Activated effector memory CD4-positive, alpha-beta T cell treated with Interleukin-2 at 50 U/mL for 16 hours (primary cell): Measurements from ENCODE around the gene MRPL34.

Experiments used
- DNase-seq: peaks from one replicate; pipeline ENCODE4 v3.0.0-alpha.2; 2020

Gene MRPL34

DNA sequence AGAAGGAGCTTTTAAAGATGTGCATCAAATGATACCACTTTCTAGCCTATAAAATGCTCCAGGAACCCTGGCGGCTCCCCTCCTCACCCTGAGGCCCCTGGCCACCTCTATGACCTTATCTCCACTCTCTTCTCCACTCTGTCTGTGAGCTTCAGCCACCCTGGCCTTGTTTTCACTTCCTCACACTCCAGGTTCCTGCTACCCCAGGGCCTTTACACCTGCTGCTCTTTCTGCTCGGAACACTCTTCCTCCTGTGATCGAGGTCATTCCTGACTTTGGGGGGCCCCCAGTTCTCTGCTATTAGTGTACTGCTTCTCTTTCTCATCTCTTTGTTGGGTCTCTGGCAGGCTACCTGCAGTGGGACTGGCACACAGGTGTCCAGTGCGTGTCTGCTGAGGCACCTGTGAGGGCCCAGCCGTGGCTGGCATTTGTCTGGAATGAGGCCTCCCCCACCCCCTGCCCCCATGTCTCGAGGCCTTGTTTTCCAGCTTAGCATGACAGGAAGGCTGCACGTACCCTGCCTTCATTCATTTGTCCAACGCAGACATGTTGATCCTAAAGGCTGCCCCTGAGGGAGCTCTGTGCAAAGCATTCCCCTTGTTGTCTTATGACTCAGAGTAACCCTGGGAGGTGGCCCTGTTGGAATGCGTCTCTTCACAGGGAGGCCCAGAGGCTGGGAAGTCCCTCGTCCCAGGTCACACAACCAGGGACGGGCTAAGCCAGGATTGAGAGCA is 6.0 kb downstream of the MRPL34 start:
- DNase-seq: no peak

DNA sequence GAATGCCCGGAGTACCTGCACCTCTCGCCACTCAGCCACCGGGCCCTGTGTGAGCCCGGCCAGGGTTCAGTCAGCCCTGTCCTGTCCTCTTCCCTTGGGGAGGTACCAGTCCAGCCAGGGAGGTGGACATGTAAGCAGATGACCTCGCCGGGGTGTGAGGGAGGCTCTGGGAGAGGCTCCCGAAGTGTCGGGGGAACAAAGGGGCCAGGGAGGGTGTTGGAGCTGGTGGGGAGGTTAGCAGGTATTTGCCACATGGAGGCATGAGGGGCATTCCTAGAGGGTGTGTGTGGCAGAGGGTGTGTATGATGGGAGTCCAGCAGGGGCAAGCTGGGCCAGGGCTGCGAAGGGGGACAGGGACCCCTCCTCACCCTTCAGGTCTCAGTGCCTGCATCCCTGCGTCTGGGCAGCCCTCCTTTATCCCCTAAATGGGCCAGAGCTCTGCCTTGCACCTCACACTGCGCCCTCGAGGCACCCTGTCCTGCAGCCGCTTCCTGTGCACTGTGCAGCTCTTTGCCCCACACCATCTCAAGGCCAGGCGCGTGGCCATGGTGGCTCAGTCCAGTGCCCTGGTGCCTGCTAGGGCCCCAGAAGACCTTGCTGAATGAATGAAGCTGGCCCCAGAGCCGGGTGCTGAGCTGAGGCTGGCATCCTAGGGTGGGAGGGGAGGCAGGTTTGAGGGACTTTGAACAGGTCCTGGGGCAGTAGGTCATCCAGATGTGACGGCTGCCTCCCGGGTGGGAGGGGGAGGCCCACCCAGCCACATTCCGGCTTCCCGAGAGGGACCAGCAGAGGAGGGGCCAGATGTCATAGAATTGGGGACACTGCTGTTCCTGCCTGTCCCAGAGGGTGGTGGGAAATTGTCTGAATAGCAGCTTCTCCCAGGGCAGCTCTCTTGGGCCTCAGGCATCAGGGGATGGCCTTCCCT is 6.8 kb downstream of the MRPL34 start:
- no peak for DNase-seq

DNA sequence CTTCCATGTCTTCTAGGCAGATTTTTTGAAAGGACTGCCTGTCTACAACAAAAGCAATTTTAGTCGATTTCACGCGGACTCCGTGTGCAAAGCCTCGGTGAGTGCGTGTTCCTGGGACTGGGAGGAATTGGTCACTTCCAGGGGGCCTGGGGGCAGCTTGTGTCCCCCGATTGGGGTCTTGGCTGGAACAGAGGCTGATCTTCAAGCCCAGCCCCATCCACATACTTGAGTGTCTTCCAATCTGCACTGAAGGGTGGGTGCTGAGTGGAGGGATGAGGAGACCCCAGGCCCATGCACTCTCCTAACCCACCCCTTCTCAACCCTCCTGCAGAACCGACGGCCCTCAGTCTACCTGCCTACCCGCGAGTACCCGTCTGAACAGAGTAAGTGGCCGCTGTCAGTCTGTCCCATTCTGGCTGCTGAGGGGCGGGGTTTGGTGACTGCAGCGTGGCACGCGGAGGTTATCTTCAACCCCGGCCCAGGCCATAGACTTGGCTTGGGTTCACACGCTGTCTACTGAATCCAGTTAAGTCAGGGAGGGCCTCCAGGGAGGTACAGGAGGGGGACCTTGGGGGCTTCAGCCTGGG is 8.4 kb downstream of the MRPL34 start:
- DNase-seq: no peak

DNA sequence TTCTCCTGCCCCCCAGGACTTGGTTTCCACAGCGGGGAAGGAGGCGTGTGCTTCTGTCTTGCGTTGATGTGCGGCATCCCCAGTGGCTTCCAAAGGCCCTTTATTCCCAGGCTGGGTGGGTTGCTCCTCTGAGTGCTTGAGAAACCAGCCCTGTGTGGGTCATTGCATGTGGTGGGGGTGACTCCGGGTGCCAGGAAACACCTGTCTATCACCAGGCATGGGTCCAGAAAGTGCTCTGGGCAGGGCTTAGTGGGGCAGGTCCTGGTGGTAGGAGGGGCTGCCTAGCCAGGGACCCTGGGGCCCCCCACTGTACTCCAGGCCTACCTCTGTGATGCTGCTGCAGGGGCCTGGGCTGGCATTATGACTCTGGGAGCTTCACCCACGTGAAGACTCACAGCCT is 13.3 kb downstream of the MRPL34 start:
- DNase-seq: no peak

DNA sequence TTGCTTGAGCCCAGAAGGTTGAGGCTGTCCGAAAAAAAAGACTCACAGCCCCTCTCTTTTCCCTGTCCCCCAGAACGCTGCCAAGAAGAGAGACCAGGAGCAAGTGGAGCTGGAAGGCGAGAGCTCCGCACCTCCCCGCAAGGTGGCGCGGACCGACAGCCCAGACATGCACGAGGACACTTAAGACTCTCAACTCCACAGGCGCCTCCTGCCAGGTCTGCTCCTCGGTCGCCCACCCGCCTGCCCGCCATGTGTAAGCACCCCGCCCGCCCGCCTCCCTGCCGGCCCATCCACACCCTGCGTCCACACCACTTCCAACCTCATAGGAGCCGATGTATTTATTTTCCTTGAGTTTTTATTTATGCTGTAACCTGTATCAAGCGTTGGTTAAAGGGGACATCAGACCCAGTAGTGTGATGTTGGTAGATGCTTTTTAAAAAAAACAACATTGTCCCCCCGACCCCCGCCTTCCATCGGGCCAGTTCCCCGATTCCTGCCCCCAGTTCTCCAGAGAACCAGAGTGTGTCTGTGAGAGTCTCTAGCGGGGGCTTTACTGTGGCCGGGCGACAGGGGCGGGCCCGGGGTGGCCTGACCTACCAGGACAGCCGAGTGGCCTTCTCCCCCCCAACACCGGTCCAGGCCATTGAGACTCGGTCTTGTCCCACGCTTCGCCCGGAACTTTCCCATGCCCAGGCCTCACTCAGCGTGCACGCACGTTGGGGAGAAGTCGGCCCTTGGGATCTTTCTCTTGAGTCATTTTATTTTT is 14.0 kb downstream of the MRPL34 start:
- DNase-seq: no peak

DNA sequence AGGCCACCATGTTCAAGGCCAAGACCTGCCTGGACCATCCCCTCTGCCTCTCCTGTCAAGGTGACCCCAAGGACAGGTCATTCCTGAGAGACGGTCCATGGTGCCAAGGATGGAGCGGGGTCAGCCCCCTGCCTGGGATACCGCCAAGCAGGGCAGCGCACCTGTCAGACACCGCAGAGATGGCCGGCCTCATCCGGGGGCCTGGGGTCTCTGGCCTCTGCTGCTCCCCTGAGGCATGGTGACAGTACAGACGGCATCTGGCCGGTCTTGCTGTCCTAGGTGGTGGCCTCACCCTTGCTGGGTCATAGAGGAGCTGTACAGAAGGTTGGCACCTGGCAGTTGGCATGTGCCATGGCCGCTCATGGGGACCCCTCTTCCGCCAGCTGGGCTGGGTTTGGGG is 14.8 kb downstream of the MRPL34 start:
- DNase-seq: no peak

DNA sequence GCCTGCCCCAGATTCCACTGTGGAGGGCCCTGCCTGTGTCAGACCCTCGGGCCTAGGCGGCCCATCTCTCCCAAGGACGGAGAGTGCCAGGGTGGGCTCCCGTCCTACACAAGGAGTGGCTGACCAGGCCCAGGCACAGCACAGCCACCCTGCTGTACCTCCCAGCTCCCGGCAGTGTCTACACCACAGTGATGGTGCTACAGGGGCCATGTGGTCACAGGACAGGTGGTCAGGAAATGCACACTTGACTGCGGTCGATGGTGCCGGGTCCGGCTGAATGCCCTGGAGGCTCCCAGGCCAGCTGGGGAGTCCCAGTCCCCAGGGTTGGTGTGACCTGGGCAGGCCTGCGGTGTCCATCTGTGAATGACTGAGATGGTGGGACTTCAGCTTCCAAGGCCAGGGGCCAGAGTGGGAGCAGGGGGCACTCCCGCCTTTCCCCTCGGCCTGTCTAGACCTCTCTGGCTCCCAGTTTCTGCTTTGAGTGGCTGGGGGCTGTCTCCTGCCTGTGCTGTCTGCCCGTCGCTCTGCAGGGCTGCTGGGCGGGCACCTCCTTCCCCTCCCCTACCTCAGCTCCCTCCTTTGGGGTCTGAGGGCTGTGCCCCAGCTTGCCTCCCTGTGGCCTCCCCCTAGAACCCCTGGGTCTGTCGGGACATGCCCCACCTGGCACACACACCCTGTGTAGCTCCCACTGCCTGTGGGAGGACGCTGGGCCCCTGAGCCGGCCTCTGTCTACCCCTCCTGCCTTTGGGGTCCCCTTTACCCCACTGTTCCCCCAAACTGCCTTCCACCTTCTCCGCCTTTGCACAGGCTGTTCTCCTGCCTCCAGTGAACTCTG is 16.2 kb downstream of the MRPL34 start:
- DNase-seq: no peak

DNA sequence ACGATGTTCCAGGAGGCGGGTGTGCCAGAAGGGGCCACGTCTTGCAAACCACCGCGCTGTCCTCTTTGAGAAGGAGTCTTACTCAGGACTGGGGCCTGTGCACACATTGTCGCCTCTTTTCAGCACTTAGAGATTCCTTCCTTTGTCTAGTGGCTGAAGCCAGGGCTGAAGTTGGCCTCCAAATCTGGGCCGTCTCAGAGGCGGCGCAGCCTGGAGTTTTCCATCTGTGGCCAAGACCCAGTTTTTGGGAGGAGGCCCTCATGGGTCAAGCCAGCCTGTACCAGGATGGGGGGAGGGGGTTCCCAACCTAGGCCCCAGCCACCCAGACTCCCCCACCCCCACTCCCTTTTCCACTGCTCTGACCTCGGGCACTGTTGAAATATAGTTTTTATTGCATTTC is 17.2 kb downstream of the MRPL34 start:
- no peak for DNase-seq

DNA sequence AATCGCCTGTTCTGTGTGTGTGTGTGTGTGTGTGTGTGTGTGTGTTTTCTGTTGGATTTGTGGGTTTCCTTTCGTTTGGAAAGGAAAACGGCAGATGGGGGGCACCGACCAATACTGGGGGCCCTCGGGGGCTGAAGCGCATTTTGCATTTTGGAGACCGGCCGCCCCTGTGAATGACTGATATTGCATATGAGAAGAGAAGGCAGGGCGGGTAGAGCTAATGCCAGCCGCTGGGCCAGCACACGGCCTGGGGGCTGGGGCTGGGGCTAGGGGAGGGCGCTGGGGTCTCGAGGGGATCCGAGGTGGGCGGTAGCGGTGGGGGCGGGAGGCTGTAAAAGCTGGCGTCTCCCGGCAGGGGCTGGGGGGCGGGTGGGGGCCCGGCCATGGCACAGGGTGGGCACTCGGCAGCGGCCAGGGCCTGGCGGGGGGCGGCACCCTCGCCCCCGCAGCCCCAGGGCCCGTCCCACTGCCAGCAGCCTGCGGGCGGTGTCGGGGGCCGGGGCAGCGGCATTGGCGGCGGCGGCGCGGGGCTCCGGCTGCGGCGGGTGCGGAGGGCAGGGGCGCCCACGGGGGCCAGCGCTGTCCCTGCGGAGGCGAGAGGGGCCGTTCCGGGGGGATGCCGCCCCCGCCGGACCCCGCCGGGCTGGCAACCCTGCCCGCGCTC is 17.8 kb downstream of the MRPL34 start:
- no peak for DNase-seq

DNA sequence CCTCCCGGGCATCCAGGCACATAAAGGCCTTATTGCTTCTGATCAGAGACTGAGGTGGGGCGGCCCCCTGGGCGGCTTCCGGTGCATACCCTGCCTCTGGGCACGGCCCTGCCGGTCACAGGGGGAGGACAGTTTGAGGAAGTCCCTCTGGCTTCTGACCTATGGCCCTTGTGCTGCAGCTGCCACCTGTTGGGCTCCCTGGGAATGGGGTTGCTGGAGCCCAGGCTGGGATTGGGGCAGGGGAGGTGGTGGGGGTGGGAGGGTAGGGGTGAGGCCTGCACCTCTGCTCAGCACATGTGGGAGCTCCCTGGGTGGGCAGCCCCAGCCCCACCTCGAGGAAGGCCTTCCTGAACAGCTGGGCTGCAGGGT is 18.3 kb downstream of the MRPL34 start:
- no peak for DNase-seq

DNA sequence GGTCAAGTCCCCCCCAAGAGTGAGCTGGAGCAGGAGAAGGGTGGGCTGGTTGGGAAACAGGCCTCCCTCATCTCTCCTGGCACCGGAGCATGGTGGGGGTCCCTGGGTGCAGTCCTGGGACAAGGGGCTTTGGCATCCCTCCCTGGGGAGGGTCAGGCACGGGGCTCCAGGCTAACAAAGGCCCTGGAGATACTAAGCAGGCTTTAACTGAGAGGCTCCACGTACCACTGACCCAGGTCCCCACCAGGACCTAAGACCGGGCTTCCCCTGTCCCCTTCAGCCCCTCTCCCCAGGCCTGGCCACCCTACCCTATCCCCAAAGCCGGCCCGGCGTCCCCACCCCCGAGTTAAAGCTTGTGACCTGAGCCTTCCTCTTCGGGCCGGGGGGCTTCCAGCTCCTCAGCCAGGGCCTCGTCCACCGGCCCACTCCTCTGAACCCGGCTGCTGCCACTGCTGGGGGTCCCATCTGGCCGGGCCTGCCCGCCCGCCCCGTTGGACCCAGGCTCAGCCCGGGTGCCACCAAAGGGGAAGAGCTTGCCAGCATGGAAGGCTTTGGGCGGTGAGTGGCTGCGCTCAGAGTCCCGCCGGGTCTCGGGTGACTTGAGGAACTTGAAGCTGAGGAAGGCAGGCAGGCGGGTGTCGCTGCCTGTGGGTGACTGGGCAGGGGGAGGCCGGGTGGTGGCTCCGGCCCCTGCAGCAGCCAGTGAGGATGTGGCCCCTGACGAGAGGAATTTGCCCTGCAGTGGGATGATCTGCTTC is 18.9 kb downstream of the MRPL34 start:
- DNase-seq: no peak

DNA sequence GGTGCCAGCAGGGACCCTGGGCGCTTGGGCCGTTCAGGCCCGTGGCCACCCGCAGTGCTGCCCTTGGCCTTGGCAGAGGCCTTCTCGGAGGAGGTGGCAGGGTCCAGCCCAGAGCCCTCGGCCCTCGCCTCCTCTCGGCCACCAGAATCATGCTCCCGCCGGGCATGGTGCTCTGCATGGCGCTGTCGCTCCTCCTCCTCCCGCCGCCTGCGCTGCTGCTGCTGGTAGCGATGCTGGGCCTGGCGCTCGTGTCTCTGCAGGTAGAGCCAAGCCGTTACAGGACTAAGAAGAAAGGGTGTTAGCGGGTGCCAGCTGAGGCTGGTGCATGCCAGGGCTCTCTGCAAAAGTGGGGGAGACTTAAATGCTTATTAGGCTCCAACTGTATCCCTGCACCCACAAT is 19.5 kb downstream of the MRPL34 start:
- DNase-seq: no peak

DNA sequence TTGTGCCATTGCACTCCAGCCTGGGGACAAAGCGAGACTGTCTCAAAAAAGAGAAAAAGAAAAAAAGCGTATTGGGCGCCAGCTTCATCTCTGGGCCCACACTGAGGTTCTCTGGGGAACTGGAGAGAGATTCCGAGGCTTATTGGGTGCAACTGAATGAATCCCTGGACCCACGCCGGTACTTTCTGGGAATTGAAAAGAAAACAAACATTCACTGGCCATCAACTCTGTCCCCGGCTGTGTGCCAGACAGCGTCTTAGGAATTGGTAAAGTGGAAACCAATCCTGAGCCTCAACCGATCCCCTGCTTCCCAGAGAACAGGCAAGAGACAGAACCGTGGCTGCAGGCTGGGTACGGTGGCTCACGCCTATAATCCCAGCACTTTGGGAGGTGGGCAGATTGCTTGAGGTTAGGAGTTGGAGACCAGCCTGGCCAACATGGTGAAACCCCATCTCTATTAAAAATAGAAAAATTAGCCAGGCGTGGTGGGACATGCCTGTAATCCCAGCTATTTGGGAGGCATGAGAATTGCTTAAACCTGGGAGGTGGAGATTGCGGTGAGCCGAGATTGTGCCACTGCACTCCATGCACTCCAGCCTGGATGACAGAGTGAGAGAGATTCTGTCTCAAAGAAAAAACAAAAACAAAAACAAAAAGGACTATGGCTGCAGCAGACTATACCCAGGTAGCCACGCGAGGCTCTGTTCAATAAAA is 20.4 kb downstream of the MRPL34 start:
- no peak for DNase-seq

DNA sequence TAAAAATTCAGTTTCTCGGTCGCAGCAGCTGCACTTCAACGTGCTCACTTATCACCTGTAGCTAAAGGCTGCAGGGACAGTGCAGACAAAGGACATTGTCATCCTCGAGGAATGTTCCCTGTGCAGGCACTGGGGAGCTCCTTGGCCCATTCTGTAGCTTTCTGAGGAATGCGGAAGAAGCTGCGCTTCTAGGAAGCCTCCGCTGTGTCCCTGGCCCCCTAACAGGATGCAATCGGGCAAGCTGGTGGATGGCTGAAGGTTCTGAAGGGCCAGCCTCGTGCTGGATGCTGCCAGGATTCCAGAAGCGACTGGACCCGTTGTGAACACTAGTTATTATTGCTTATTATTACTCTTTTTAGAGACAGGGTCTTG is 20.9 kb downstream of the MRPL34 start:
- no peak for DNase-seq

DNA sequence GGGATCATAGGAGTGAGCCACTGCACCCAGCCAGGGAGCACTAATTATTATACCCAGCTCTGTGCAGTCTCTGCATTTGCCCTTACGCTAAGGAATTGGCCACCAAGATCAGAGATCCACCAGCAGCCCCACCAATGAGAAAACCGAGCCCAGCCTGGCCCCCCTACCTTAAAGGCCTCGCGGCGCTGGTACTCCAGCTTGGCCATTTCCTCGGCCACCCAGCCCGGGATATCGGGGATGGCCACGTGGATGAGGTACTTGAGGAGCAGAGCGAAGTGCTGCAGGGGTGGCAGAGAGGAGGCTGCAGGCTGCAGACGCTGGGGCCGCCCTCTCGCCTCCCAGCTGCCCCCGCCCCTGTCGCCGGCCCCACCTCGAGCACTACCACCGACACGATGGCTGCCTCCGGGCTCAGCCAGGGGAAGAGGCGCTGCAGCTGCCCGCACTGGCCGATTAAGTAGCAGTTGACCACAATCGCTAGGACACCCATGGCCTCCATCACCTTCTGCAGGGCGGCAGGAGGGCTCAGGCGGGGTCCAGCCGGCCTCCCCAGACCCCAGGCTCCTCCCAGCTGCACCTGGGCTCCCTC is 21.5 kb downstream of the MRPL34 start:
- DNase-seq: no peak

DNA sequence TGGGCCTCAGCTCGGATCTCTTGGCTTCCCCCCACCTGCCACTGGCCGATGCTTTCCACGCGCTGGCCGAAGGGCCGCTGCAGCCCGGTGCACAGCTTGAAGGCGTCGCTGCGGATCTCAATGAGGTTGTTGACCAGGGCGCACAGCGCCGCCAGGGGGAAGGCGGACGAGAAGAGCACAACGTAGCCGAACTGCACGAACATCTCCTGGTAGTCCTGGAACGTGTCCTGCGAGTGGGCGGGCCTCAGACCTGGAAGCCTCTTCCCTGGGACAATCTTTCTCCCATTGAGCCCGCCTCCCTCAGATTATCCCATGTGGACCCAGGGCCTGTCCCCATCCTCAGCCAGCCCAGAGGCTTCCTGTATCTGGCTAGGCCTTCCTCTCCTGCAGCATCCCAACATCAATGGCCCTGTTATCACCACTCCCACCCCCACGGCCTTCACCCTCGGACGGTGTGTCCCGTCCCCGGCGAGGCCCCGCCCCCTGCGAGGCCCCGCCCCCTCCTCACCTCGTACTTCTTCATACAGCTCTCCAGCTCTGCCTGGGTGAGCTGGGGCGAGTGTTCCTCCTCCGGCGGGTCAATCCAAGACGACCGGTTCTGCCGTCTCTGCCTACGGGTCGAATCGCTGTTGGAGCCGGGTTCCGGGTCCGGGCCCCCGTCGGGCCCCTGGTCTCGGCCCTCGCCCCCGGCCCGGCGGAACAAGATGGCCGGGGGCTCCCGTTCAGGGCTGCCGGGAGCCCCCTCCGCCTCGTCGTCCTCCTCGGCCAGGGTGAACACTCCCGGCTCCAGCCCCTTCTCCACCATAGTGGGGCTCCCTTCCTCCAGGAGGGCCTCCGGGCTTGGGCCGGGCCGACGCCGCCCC is 22.2 kb downstream of the MRPL34 start:
- DNase-seq: peak; percentile 38

DNA sequence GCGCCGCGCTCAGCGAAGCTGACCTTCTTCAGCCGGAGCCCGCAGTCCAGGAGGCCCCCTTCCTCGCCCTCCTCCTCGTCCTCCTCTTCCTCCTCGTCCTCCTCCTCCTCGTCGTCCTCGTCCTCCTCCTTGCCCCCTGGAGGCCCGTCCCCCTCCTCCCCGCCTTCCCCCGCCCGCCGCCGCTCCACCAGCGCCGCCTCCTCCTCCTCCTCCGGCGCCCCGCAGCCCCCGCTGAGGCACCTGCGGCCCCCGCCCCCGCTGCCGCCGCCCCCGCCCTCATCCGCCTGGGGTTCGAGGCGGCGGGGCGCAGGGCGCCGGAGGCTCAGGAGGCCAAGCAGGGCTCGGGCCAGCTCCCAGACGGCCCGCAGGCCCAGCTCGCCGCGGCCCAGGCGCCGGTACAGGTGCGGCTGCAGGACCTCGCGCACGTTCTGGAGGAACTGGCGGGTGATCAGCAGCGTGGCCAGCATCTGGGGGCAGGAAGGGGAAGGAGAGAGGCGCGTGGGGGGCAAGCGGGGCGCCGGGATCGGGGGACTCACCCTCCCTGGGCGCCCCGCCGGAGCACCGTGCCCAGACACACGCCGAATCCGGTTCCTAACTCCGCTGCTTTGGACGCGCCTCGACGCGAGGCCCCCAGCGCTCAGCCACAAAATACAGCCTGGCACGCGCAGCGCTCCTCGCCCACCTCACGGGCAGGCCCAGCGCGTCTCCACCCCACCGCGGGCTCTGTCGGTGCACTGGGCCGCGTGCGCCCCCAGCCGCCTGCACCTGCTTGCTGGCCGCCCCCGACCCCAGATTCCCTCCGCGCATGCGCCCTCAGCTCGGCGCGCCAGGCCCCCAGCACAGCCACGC is 23.1 kb downstream of the MRPL34 start:
- peak; percentile 24 for DNase-seq
